AG08396 (cell line): Measurements from ENCODE around the gene MSMP.

ENCODE experiments used
- DNase-seq: peaks from one replicate; pipeline ENCODE4 v3.0.0; 2012; ENCODE audit warnings: low spot score, mixed read lengths

Gene MSMP

GRCh38 chr9:35743880-35744518 lies 10.1 kb downstream of the MSMP start:
- DNase-seq = no peak

GRCh38 chr9:35743452-35743851 lies 10.6 kb downstream of the MSMP start:
- DNase-seq = no peak

GRCh38 chr9:35741740-35742139 lies 12.3 kb downstream of the MSMP start:
- DNase-seq = no peak

- DNase-seq = no peak
Measured at GRCh38 chr9:35740243-35740642, 13.8 kb downstream of the MSMP start.

- DNase-seq = no peak
Measured at GRCh38 chr9:35738924-35739323, 15.2 kb downstream of the MSMP start.

- no peak for DNase-seq
Measured at GRCh38 chr9:35738186-35738585, 15.9 kb downstream of the MSMP start.

- DNase-seq = no peak
Measured at GRCh38 chr9:35737143-35737542, 16.9 kb downstream of the MSMP start.

- peak; percentile 73 for DNase-seq
Measured at GRCh38 chr9:35736201-35736633, 17.9 kb downstream of the MSMP start.

GRCh38 chr9:35734096-35734495 lies 20.0 kb downstream of the MSMP start:
- no peak for DNase-seq

GRCh38 chr9:35732800-35733541 lies 21.1 kb downstream of the MSMP start:
- peak; percentile 53 for DNase-seq

- DNase-seq = peak; percentile 95
Measured at GRCh38 chr9:35732185-35732799, 21.8 kb downstream of the MSMP start, which contains the start of the genes CREB3 and TLN1. CREB3 (plus strand) TSS chr9:35732666; CDS start chr9:35732773, 107 bp downstream. TLN1 (minus strand) TSS chr9:35732195; CDS start chr9:35725694, 6,501 bp downstream.

- DNase-seq = no peak
Measured at GRCh38 chr9:35731415-35732184, 22.5 kb downstream of the MSMP start.

- DNase-seq = no peak
Measured at GRCh38 chr9:35730486-35730854, 23.6 kb downstream of the MSMP start.

- DNase-seq = peak; percentile 86
Measured at GRCh38 chr9:35729700-35730485, 24.2 kb downstream of the MSMP start.

- no peak for DNase-seq
Measured at GRCh38 chr9:35729101-35729500, 25.0 kb downstream of the MSMP start.

- DNase-seq = peak; percentile 80
Measured at GRCh38 chr9:35728041-35728971, 25.8 kb downstream of the MSMP start.

GRCh38 chr9:35727676-35728040 lies 26.4 kb downstream of the MSMP start:
- DNase-seq = no peak

- DNase-seq = peak; percentile 41
Measured at GRCh38 chr9:35726931-35727330, 27.1 kb downstream of the MSMP start.

GRCh38 chr9:35725362-35725761 lies 28.7 kb downstream of the MSMP start:
- DNase-seq = no peak

- no peak for DNase-seq
Measured at GRCh38 chr9:35723908-35724307, 30.2 kb downstream of the MSMP start.
